ENCODE results near the gene POFUT2.

POFUT2 gene

GRCh38 chr21:45246386-45247320 is 41.0 kb downstream of the POFUT2 start:
- no peak for DNase-seq

GRCh38 chr21:45244799-45245340 is 42.8 kb downstream of the POFUT2 start:
- DNase-seq = no peak

DNA sequence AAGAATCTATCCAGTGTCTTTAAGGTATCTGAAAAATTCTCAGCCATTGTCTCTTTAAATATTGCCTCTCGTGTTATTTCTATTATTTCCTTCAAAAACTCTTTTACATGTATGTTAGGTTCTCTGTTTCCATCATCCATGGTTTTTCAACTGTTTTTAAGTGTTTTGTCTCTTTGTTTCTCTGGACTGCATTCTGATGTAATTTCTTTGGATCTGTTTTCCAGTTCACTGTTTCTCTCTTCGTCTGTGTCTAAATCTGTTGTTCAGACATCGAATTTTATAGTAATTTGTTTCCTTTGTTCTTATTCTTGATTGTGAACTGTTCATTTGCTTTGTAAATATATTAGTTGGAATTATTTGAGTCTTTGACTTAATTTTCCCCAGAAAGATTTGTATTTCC is 44.1 kb downstream of the POFUT2 start:
- no peak for DNase-seq

DNA sequence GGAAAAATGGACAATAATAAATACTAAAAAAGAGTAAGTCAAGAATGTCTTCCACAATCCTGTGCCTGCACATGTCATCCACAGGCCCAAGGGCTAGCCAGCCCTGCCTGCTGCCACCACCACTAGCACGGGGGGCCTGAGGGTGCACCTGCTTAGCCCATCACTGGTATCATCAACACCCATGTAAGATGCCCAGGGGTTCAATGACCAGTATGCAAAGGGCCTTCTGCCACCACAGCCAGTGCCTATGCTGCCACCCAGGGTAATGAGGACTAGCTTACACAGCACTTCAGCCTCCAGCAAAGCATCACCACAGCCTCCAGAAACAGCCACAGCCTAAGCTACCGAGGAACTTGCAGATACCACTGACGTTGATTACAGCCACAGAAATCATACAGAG is 46.3 kb downstream of the POFUT2 start:
- no peak for DNase-seq

DNA sequence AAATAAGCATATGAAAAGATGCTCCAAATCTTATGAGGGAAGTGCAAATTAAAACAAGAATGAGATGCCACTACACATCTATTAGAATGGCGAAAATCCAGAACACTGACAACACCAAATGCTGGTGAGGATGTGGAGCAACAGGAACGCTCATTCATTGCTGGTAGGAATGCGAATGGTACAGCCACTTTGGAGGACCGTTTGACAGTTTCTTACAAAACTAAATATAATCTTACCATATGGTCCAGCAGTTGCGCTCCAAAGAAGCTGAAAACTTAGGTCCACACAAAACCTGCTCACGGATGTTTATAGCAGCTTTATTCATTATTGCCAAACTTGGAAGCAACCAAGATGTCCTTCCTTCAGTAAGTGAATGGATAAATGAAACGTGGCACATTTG is 50.3 kb downstream of the POFUT2 start:
- no peak for DNase-seq

- no peak for DNase-seq
Measured at GRCh38 chr21:45236481-45236880, 51.2 kb downstream of the POFUT2 start.

GRCh38 chr21:45235488-45235887 is 52.2 kb downstream of the POFUT2 start:
- no peak for DNase-seq

DNA sequence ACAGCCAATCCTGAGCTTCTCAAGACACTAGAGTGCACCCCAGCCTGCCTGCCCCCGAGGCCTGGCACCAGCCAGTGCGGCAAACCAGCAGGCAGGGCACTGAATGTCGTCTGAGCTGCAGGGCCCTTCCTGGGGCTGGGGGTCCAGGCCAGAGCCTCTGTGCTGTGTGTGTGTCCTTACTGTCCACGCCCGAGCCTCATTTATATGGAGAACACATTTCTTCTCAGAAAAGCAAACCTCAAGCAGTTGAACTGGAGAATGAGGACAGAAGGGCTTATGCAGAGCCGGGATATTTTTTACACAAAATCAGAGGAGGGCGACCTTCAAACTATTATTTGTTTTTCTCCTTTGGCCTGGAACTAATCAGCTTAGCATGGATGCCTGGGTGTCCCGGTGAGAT is 52.7 kb downstream of the POFUT2 start:
- no peak for DNase-seq

- DNase-seq = no peak
Measured at GRCh38 chr21:45234127-45234526, 53.6 kb downstream of the POFUT2 start.

DNA sequence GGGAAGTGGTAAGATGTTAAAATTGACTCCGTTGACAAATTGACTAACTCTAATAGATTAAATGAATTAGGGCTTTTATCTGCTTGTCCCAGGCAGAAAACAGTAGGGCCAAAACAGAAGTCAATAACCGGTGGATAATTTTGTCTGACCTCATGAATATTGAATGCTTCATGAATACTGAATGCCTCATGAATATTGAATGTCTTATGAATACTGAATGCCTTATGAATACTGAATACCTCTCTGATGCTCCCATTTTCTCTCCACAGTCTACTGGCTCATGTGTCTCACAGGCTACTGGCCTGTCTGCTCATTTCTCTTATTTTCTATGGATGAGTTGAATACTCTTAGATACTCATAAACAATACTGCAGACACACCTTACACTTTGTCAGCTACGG is 56.0 kb downstream of the POFUT2 start:
- no peak for DNase-seq

DNA sequence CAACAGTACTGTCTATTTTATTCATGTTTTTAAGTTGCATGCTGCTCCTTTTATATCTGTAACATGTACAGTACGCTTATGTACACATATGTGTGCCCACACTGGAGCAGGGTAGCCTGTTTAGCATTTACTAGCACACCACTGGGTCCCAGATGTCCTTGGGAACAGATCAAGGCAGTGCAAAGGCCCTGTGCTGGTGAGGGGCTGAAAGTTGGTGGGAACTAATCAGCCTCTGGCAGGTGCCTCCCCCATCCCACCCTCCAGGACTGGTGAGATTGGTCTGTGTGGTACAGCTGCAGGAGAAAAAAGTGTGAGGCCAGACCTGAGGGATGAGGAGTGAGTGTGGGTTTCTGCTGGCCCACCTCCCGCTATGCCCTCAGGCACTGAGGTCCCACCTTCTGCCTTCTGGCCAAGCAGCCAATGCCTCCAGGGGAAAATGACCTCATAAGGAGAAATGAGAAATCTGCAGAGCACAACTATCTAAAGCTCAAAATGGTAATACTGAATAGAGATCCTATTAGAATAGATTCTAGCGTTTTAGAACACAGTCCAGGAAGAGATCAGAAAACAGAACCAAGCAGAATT is 58.9 kb downstream of the POFUT2 start:
- no peak for DNase-seq

DNA sequence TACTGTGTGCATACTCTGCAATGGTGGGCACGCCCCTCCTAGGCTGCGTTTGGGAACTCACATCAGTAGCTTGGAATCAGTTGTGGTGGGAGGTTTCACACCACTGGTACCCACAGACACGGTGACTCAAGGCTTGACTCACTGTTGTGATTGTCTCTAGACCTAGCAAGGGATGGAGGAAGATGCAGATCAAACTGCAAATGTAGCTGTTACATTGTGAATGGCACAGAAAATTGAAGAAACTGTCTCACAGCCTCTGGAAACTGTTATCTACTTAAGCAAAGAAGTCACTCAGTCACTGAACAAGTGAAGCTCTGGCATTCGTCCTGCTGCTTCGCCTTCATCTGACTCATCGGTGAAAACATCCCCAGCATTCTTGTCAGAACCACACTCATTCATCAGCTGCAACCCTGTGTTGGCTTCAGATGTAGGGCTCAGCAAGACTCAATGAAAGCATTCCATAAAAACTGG is 59.5 kb downstream of the POFUT2 start:
- peak; percentile 92 for DNase-seq

DNA sequence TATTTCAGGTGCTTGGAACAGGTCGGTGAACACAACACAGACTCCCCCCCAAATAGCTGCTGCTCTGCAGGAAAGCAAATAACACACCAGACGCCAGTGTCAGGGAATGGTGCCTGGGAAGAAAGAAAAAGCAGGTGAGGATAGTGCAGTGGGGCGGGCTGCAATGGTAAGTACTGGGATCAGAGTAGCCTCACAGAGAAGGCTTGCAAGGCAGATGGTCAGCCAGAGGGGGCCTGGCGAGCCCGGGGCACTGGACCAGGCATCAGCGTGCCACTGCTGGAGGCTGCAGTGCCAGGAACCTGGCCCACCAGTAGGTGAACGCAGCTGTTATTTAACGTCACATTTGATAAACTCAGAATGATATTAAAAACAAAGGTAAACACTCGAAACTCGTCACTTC is 60.0 kb downstream of the POFUT2 start:
- DNase-seq = no peak

- DNase-seq = peak; percentile 25
Measured at GRCh38 chr21:45226540-45227326, 61.0 kb downstream of the POFUT2 start.

DNA sequence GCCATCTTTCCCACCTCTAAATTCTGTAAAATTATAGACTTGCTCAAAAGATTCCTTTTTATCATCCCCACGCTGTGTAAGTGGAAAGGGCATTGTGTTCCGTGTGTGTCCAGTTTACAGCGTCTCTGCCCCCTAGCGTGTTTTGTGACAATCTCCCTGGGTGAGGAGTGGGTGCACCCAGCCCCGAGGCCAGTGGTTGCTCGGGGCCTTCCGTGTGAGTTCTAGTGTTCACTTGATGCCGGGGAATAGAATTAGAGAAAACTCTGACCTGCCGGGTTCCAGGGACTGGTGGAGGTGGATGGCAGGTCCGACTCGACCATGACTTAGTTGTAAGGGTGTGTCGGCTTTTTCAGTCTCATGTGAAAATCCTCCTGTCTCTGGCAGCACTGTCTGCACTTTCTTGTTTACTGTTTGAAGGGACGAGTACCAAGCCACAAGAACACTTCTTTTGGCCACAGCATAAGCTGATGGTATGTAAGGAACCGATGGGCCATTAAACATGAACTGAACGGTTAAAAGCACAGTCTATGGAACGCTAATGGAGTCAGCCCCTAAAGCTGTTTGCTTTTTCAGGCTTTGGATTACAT is 61.9 kb downstream of the POFUT2 start:
- DNase-seq = no peak

DNA sequence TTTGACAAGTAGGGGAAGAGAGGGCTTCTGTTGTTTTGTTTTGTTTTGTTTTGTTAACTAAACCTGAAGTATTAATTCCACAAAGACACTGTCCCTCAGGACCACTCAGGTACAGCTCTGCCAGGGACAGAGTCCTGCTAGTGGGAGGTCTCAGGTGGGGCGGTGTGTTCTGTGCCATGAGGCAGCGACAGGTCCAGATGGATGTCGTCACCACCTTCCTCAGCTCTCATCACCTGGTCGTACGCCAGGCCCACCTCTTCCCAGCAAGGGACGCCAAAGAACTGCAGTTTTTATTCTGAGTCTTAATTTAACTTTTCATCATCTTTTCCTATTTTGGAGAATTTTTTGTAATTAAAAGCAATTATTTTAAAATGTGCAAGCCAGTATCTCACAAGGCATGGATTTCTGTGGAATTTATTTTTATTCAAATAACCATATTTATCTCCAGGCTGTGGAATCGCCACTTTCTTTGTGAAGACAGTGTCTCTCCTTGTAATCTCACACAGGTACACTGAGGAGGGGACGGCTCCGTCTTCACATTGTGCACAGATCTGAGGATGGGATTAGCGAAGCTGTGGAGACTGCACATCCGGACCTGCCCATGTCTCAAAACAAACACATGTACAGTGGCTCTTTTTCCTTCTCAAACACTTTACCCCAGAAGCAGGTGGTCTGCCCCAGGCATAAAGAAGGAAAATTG is 62.5 kb downstream of the POFUT2 start:
- DNase-seq = no peak

DNA sequence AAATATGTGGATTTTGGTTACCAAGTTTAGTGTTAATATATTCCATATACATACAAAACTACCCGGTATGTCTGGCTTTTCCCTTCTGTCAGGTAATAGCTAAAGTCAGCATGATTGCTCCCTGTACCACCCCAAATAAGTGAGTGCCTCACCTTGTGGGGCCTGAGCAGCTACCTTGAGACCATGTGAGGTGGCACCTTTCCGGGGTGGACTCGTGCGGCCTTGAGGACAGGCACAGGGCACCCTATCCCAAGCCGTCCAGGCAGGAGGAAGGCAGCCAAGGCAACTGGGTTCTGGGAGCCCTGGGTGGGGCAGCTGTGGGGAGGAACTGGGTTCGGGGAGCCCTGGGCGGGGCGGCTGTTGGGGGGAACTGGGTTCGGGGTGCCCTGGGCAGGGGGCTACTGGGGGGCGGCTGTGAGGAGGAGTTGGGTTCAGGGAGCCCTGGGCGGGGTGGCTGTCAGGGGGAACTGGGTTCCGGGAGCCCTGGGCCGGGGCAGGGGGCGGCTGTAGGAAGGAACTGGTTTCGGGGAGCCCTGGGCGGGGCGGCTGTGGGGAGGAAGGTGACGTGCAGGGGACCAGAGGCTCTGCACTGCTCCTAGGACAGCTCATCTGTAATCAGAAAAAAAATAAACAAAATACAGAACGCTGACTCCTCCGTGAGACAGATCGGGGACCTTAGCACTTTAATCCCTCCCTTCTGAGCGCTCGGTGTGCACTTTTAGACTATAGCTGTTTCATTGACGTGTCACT is 63.3 kb downstream of the POFUT2 start:
- DNase-seq = no peak

GRCh38 chr21:45223236-45224185 is 64.2 kb downstream of the POFUT2 start:
- no peak for DNase-seq

GRCh38 chr21:45222001-45222400 is 65.7 kb downstream of the POFUT2 start:
- no peak for DNase-seq
